Activated CD8-positive, alpha-beta memory T cell treated with anti-CD3 and anti-CD28 coated beads for 36 hours (primary cell): ENCODE data around the gene CAMK2A. TPM values are rescaled to one million over a fixed set of nuclear protein-coding genes. Genes with fewer than 3 reads are reported as not detected.
"Not testable (repeated sequence)": the region's sequence is repeated elsewhere in the genome, so short reads cannot be mapped to it uniquely, and the experiment has no call there.

Experiments
- CTCF ChIA-PET: fragments of 350-600 bp; sonication (Branson Sonifier 250); formaldehyde crosslinking; loops from one replicate; lab custom pipeline; 2021; ENCODE audit warnings: antibody characterized with exemption; lab: Charles Lee
- POLR2A ChIA-PET: fragments of 350-600 bp; sonication (Branson Sonifier 250); formaldehyde crosslinking; loops from one replicate; lab custom pipeline; 2021; ENCODE audit warnings: antibody characterized with exemption; lab: Charles Lee
- total RNA-seq, 2 experiments: library from RNA; stranded (reverse); gene quantifications; one replicate each; pipeline ENCODE4 v1.2.3, GENCODE V29; 2021

Gene CAMK2A
- total RNA-seq, 2 experiments from 2014 or later = not detected

DNA sequence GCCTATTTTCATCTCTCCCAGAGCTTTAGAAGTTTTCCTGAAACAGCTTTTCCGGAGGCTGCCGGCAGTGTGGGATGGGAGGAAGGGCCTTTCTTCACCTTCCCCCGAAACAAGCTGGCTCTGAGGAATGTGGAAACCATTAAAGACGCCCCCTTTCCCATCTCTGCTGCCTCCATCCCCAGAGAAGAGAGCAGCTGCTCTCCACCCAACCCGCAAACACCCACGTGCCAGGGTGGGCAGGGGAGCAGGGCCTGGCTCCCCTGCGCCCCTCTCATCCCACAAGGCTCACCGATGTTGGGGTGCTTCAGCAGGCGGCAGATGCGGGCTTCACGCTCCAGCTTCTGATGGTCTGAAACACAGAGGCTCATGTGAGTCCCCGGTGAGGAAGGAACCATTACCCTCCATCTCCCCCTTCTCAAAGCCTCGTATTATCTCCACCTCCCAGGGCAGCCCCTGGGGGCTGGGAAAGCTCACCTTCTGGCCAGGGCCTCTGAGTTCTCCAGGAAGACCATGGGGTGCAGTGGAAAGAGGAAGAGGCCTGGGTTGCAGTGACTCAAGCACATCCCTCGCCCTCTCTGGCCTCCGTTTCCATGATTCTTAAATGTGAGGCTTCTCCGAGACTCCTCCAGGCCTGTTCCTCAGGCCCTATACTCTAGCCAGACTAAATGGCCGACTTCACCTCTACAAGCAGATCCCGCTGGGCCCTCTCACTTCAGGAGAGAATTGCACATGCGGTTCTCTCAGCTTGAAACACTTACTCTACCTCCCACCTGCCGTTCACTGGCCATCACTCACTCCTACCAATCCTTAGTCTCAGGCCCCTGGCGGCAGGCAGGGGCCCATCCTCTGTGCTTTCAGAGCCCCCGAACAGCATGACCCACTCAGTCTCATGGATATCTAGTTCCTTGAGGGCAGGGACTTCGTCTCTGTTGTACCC, 24.6 kb downstream of the CAMK2A start:
- ChIA-PET CTCF (no interaction called here), POLR2A (no interaction called here)

DNA sequence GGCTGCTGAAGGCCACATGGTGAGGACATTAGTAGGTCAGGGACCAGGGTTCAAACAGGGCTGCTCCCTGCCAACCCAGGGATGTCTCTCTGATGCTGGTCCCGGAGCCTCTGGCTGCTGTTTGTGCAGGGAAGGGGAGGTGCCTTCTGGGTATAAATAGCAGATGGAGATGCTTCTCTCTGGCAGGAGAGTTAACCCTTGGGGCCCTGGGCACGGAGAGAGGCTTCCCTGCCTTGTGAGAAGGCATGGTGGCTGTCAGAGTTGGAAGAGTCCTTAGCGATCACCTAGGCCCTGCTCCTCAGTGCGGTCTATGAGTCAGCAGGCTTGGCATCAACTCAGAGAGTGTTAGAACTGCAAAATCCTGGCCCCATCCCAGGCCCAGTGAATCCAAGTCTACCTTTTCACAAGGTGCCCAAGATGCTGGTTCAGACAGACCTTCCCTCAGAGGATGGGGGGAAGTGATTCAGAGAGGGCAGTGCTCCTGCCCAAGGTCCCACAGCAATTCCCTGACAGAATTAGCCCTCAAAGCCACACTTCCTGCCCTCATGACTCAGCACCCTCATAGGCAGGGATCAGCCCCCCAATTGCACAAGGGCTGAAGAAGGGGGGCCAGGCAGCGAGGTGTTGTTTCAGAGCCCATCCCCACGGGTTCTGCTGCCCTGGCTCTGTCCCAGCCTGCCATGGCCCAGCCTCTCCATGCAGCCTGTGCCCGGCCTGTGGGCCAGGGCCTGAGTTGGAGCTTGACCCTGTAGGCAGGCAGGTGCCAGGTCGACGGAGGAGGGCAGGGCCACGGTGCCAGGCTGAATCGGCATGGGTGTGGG, 25.6 kb downstream of the CAMK2A start:
- POLR2A ChIA-PET = no interaction called here
- CTCF ChIA-PET = no interaction called here

- POLR2A ChIA-PET = no interaction called here
- CTCF ChIA-PET = no interaction called here
Measured at GRCh38 chr5:150263375-150263775, 26.2 kb downstream of the CAMK2A start.

DNA sequence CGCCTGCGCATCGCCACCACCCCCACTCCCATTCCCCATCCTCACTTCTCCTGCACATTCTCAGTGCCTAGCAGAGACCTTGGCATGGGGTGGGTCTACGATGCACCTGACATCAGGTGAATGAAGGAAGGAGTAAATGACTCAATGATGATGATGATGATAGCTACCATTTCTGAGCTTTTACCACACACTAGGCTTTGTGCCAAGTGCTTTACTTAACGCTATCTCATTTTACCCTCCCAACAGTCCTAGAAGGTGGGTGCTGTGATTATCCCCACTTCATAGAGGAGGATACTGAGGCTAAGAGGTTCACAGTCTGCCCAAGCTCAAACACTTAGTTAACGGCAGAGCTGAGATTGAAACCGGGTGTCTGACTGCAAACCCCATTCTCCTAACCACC, 27.1 kb downstream of the CAMK2A start:
- ChIA-PET POLR2A (no interaction called here), CTCF (no interaction called here)

DNA sequence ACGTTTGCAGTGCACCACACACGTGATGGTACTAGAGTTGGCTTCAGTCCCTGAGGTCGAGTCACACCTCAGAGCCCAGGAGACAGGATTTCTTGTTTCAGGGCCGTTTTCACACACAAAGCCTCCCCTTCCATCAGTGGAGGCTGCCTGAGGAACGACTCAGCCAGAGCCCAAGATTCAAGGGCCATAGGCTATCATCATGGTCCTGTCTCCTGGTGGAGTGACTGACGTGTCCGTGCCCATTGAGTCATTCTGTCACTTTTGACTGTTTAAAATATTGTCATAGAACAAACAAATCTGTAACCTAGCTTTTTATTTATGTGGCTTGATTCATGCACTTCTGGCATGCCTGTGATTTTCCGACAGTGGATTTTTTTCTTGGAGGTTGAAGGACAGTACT, 28.3 kb downstream of the CAMK2A start:
- ChIA-PET CTCF (no interaction called here), POLR2A (no interaction called here)

DNA sequence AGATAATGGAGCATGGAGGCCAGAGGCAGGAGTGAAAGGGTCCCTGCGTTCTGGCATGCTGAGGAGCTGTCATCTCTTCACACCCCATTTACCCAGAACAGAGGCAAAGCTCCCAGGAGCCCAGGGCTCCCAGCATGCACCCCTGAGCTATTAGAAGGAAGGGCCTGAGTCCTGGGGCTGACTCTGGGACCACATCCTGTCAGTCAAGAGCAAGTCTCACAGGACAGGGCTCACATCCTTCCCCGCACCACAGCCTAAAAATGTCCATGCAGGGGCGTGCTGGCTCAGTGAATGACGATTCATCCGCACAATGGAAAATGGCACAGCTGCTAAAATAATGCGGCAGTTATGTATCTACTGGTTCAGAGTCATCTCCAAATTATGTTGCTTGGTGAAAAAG, 31.4 kb downstream of the CAMK2A start:
- POLR2A ChIA-PET = no interaction called here
- CTCF ChIA-PET = no interaction called here

- ChIA-PET POLR2A (no interaction called here), CTCF (no interaction called here)
Measured at GRCh38 chr5:150257424-150257823, 32.1 kb downstream of the CAMK2A start.

GRCh38 chr5:150256410-150257064, 33.0 kb downstream of the CAMK2A start:
- POLR2A ChIA-PET = no interaction called here
- CTCF ChIA-PET = no interaction called here

DNA sequence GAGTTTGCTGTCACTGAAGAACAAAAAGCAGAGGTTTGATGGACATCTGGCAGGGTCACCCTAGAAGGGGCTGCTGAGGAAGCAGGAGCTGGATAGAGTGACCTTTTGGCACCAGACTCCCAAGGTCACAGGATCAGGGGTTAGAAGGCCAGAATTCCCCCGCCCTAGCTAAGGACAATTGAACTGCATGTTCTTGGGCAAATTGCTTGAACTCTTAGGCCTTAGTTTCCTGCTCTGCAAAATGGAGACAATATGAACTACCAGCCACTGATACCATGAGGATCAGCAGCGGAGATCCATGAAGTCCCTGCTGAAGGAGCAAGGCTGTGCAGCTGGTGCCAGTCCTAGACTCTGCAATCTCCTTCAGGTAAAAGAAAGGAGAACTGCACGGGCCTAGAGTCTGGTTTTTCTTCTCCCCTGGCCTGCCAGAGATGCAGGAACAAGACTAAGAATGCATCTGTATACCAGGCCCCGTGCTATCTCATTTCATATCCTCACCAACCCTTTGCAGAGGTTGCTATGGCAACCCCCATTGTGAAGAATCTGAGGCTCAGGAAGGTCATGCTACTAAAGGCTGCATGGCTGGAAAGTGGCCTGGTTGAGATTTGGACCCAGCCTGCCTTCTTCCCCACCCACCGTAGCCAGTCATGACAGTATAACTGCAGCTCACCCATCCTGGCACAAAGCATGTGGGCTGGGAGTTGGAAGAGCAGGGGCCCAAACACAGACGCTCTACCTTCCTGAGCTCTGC, 33.7 kb downstream of the CAMK2A start:
- ChIA-PET POLR2A (no interaction called here), CTCF (no interaction called here)

- CTCF ChIA-PET = no interaction called here
- POLR2A ChIA-PET = no interaction called here
Measured at GRCh38 chr5:150254774-150255173, 34.8 kb downstream of the CAMK2A start.

GRCh38 chr5:150254363-150254762, 35.2 kb downstream of the CAMK2A start:
- CTCF ChIA-PET = no interaction called here
- POLR2A ChIA-PET = no interaction called here

DNA sequence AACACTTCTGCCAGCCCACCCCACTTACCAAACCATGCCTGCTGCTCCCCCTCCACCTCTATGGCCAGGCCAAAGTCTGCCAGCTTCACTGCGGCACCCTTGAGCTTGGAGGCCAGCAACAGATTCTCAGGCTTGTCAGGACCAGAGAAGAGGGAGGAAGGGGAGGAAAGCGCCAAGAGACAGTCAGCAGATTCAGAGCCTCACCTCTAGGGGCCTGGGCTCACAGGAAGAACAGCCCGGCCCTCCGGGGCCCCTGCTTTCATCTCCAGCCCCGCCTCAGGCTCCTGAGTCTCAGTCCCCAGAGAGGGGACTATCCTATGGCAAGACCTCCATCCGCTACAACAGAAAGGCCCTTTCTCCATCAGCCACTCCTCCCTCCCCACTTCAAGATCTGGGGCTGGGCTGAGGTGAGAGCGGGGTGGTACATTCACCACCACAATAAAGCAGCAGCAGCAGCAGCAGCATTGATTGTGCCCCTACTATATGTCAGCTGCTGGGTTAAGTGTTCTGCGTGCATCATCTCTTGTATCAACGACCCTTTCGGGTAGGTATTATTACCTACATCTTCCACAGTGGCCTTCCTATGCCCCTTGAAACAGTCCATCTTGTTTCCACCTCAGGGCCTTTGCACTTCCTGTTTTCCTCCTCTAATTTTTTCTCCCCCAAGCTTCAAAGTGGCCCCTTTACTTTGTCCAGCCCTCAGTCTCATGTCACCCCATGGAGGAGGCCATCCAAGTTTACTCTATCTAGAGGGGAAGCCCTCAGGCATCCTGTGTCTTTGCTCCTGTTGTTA, 36.0 kb downstream of the CAMK2A start:
- ChIA-PET POLR2A (no interaction called here), CTCF (no interaction called here)

- ChIA-PET POLR2A (no interaction called here), CTCF (no interaction called here)
Measured at GRCh38 chr5:150252489-150252888, 37.1 kb downstream of the CAMK2A start.

- ChIA-PET POLR2A (no interaction called here), CTCF (no interaction called here)
Measured at GRCh38 chr5:150251504-150251903, 38.1 kb downstream of the CAMK2A start.

DNA sequence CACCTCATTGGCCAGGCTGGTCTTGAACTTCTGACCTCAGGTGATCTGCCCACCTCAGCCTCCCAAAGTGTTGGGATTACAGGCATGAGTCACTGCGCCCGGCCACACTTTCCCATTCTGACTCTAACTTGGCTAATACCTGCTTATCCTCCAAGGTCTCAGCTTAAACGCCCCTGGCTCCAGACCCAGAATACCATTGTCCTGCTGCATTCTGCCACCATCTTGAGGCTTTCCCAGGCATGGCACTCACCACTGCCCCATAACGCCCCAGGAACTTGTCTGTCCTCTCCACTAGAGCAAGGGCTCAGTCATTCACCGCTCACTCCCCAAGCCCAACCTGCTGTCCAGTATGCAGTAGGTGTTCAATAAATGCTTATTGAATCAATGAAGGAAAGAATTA, 39.8 kb downstream of the CAMK2A start:
- ChIA-PET CTCF (no interaction called here), POLR2A (no interaction called here)

- CTCF ChIA-PET = no interaction called here
- POLR2A ChIA-PET = no interaction called here
Measured at GRCh38 chr5:150248946-150249345, 40.6 kb downstream of the CAMK2A start.

GRCh38 chr5:150248493-150248892, 41.1 kb downstream of the CAMK2A start:
- CTCF ChIA-PET, POLR2A ChIA-PET: not testable (repeated sequence)

- CTCF ChIA-PET = no interaction called here
- POLR2A ChIA-PET = no interaction called here
Measured at GRCh38 chr5:150247726-150248125, 41.8 kb downstream of the CAMK2A start.

DNA sequence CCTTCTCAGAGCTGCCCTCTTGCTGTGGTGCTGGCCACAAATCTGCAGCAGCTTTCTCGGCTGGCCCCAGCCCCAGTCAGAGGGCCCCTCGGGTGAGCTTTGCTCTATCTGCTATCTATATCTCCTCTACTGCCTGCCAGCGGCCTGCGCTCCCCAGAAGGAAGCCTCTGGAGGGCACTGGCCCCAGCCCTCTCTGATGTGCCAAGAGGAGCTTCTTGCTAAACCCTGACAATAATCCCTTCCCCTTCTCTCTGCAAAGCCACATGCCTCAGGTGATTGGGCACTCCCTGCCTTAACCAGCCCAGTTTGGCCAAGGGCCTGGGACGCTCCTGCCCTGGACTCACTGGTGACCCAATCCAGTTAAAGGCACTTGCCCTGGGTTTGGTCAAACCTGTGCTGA, 42.7 kb downstream of the CAMK2A start:
- CTCF ChIA-PET = no interaction called here
- POLR2A ChIA-PET = no interaction called here
